Sigmoid colon (tissue), 3 donors: ENCODE data around the gene SULT1A1.
"Not testable (repeated sequence)": the region's sequence is repeated elsewhere in the genome, so short reads cannot be mapped to it uniquely, and the experiment has no call there.

ENCODE experiments used
- POLR2A ChIP-seq, 2 donors: fragments of 450-650 bp; IDR thresholded peaks; one replicate each; pipeline ENCODE4 v1.6.1; 2016; ENCODE audit warnings: antibody characterized with exemption in 2 of 2, mild to moderate bottlenecking in 2 of 2, moderate library complexity in 2 of 2
- TF ChIP-seq, protein P1 (sequence below), 4 experiments: fragments of 450-650 bp in 3 of 4; fragments of 200-600 bp in 1 of 4; IDR thresholded peaks; one replicate each; pipeline ENCODE4 v1.5.1; 2016 to 2019; ENCODE audit warnings: antibody characterized with exemption in 4 of 4, mild to moderate bottlenecking in 3 of 4, moderate library complexity in 2 of 4

DNA sequence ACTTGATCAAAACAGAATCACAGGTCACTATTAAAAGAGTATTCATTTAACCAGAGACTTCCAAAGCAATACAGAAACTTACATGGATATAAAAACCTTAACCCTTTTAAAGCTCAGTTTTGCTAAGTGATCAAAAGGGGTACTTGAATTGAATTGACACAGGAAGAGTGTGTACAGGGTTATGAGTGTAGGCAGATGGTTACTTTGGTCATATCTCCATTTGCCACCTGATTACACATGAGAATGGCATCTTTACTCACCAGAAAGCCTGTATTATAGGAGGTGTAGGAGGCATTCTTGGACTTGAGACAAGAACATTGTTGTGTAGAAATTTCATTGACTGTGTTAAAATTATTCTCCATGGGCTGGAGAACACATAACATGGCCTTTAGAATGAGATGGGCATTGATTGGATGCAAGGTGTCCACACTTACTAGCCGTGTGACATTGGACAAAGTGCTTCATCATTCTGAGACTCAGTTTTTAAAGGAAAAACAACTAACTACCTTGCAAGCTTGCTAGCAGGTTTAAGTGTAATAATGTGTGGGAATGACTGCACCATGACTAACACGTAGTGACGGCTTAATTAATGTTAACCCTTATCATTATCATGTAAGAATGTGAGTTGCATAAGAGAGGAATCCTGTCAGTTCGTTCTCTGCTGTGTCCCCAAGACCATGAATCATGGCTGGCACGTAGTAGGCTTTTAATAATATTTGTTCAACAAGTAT is 26.4 kb upstream of the SULT1A1 start:
- TF ChIP-seq, protein P1, sequence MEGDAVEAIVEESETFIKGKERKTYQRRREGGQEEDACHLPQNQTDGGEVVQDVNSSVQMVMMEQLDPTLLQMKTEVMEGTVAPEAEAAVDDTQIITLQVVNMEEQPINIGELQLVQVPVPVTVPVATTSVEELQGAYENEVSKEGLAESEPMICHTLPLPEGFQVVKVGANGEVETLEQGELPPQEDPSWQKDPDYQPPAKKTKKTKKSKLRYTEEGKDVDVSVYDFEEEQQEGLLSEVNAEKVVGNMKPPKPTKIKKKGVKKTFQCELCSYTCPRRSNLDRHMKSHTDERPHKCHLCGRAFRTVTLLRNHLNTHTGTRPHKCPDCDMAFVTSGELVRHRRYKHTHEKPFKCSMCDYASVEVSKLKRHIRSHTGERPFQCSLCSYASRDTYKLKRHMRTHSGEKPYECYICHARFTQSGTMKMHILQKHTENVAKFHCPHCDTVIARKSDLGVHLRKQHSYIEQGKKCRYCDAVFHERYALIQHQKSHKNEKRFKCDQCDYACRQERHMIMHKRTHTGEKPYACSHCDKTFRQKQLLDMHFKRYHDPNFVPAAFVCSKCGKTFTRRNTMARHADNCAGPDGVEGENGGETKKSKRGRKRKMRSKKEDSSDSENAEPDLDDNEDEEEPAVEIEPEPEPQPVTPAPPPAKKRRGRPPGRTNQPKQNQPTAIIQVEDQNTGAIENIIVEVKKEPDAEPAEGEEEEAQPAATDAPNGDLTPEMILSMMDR (IDR thresholded peaks at IDR 0.05): not testable (repeated sequence)
- TF ChIP-seq POLR2A (IDR thresholded peaks at IDR 0.05): not testable (repeated sequence)
